GM12873 (cell line): ENCODE results near the gene CRIM1.

Source experiments
- CTCF ChIP-seq: IDR thresholded peaks from 2 replicates; pipeline ENCODE4 v1.5.1; 2012; ENCODE audit warnings: low read depth, mild to moderate bottlenecking, moderate library complexity, low read length, control low read depth; ENCODE audit not compliant: insufficient read depth; ENCODE audit errors: missing control alignments

CRIM1 gene

GRCh38 chr2:36355151-36355889, at the start of gene CRIM1:
Gene CRIM1, plus strand, starts transcription at chr2:36355778. Its CDS starts 515 bp downstream, at chr2:36356293.
- no peak for TF ChIP-seq CTCF

GRCh38 chr2:36307441-36307840, 48.1 kb upstream of the CRIM1 start:
- TF ChIP-seq CTCF: no peak

GRCh38 chr2:36318547-36318946, 37.0 kb upstream of the CRIM1 start:
- no peak for TF ChIP-seq CTCF

GRCh38 chr2:36322108-36322507, 33.5 kb upstream of the CRIM1 start:
- peak; percentile 40 for TF ChIP-seq CTCF

GRCh38 chr2:36326286-36326685, 29.3 kb upstream of the CRIM1 start:
- TF ChIP-seq CTCF: no peak

- TF ChIP-seq CTCF: no peak
Measured at GRCh38 chr2:36329251-36329650, 26.3 kb upstream of the CRIM1 start.

GRCh38 chr2:36329746-36330472, 25.7 kb upstream of the CRIM1 start:
- no peak for TF ChIP-seq CTCF
